ENCODE results near the gene RPP14.
A peak's percentile ranks its signal among the peaks of the same experiment; 100 is the strongest.

The RPP14 gene

GRCh38 chr3:58366699-58367098, 60.7 kb downstream of the RPP14 start:
- TF ChIP-seq CTCF (IDR thresholded peaks at IDR 0.05; ENCODE audit: low read depth, low read length) = no peak
- DNase-seq (ENCODE audit: low read depth in 2 of 2) = peak in 1 of 2 donors; percentile 35
- H3K4me3 ChIP-seq (replicated peaks in 1 of 2; ENCODE audit: low read depth in 2 of 2, low read length in 2 of 2) = no peak overlapping the region

GRCh38 chr3:58369038-58369437, 63.0 kb downstream of the RPP14 start:
- DNase-seq (ENCODE audit: low read depth in 2 of 2) = no peak
- no peak overlapping the region for H3K4me3 ChIP-seq (replicated peaks in 1 of 2; ENCODE audit: low read depth in 2 of 2, low read length in 2 of 2)
- TF ChIP-seq CTCF (IDR thresholded peaks at IDR 0.05; ENCODE audit: low read depth, low read length) = no peak
